Suppressor macrophage (primary cell): ENCODE data around the gene LRP1.

Source experiments
- DNase-seq, 4 experiments: peaks; one replicate each; pipeline ENCODE4 v3.0.0-alpha.2; 2020 to 2022

Gene LRP1

DNA sequence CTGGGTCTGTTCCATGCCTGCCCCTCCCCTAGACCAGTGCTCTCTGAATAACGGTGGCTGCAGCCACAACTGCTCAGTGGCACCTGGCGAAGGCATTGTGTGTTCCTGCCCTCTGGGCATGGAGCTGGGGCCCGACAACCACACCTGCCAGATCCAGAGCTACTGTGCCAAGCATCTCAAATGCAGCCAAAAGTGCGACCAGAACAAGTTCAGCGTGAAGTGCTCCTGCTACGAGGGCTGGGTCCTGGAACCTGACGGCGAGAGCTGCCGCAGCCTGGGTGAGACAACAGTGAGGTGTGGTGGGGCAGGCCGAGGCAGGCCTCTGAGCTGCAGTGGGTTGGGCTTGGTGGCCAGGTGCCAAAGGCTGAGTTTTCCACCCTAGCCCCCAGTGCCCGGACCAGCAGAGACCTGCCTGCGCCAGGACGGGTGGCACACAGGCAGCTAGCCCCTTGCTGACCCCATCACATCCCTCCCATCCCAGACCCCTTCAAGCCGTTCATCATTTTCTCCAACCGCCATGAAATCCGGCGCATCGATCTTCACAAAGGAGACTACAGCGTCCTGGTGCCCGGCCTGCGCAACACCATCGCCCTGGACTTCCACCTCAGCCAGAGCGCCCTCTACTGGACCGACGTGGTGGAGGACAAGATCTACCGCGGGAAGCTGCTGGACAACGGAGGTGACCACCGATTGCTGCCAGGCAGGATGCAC lies 47.3 kb downstream of the LRP1 start:
- peak; percentile 82 to 90 (median 86) for DNase-seq

DNA sequence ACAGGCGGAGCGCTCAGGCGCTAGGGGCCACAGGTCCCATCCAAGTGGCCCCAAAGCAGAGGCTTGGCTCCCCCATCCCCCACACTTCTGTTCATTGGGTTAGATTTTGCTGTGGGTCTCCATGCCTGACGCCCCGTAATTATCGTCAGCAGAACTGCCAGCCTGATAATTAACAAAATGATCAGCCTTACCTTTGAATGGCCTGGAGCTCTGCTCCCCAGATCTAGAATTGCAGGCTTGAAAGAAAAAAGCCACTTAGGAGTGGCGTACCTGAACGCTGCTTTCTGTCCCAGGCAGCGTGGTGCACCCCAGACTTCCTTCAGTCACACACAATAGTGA lies 47.8 kb downstream of the LRP1 start:
- DNase-seq: no peak

DNA sequence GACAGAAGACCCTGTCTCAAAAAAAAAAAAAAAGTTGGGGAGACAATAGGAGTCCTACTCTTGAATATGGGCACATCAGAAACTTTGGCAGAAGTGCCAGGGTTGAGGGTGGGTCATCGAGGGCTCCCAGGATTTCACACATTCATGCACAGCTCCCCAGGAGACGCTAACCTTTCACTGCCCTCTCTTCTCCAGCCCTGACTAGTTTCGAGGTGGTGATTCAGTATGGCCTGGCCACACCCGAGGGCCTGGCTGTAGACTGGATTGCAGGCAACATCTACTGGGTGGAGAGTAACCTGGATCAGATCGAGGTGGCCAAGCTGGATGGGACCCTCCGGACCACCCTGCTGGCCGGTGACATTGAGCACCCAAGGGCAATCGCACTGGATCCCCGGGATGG lies 48.6 kb downstream of the LRP1 start:
- DNase-seq: no peak

DNA sequence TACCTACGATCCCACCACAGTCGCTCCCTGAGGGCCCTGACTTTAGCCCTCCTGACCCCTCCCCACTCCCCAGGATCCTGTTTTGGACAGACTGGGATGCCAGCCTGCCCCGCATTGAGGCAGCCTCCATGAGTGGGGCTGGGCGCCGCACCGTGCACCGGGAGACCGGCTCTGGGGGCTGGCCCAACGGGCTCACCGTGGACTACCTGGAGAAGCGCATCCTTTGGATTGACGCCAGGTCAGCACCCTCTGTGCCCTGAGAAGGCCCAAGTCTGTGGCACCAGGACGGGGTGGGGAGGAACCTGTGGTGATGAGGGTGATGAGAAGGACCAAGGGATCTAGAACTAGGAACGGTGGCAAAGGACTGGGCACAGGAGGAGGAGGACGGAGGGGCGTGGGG lies 49.1 kb downstream of the LRP1 start:
- DNase-seq: no peak

DNA sequence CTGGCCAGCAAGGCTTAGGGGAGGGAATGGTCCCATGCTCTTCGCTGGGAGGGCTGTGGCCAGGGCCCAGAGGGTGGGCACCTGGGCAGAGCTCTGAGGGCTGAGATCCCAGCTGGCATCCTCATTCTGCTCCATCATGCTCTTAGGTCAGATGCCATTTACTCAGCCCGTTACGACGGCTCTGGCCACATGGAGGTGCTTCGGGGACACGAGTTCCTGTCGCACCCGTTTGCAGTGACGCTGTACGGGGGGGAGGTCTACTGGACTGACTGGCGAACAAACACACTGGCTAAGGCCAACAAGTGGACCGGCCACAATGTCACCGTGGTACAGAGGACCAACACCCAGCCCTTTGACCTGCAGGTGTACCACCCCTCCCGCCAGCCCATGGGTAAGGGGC lies 49.9 kb downstream of the LRP1 start:
- DNase-seq: no peak

DNA sequence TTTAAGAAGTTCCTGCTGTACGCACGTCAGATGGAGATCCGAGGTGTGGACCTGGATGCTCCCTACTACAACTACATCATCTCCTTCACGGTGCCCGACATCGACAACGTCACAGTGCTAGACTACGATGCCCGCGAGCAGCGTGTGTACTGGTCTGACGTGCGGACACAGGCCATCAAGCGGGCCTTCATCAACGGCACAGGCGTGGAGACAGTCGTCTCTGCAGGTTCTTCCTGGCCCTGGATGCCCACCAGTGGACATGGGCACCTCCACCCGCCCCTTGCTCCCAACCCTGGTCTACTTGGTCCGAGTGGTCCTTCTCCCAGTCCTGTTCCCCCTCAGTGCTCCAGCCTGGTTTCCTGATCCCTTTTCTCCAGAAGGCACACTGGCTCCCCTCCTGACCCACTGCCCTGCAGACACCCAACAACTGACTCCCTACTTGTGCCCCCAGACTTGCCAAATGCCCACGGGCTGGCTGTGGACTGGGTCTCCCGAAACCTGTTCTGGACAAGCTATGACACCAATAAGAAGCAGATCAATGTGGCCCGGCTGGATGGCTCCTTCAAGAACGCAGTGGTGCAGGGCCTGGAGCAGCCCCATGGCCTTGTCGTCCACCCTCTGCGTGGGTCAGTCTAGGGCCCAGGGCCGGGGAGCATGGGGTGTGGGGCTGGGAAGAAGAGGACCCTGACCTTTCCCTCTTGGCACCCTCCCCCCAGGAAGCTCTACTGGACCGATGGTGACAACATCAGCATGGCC lies 51.2 kb downstream of the LRP1 start:
- DNase-seq: no peak

DNA sequence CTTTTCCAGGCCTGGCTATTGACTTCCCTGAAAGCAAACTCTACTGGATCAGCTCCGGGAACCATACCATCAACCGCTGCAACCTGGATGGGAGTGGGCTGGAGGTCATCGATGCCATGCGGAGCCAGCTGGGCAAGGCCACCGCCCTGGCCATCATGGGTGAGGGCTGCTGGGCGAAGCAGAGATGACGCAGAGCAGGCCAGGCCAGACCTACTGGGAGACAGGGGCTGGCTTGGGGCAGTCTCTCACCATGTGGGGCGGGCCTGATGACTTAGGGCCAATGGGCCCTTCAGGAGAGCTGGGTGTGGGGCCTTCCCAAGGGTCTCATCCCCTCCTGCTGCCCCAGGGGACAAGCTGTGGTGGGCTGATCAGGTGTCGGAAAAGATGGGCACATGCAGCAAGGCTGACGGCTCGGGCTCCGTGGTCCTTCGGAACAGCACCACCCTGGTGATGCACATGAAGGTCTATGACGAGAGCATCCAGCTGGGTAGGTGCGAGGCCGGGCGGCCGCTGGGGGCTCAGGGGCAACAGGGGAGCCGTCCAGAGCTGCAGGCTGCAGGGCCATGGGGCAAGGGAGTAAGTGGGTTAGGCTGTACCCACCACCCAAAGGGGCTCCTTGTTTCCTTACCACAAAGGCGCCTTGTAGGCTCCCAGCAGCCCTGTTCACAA lies 52.2 kb downstream of the LRP1 start:
- DNase-seq: no peak

DNA sequence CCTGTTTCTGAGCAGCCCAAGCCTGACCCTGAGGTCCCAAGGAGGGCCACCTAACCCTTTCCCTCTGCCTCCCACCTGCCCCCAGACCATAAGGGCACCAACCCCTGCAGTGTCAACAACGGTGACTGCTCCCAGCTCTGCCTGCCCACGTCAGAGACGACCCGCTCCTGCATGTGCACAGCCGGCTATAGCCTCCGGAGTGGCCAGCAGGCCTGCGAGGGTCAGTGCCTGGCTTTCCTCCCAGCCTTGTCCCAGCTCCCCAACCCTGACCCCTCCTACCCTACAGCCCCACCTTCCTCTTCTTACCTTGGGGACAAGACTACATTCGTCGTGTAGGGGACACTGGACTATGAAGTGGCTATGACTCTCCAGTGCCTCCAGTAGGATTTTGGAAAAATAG lies 52.8 kb downstream of the LRP1 start:
- no peak for DNase-seq

DNA sequence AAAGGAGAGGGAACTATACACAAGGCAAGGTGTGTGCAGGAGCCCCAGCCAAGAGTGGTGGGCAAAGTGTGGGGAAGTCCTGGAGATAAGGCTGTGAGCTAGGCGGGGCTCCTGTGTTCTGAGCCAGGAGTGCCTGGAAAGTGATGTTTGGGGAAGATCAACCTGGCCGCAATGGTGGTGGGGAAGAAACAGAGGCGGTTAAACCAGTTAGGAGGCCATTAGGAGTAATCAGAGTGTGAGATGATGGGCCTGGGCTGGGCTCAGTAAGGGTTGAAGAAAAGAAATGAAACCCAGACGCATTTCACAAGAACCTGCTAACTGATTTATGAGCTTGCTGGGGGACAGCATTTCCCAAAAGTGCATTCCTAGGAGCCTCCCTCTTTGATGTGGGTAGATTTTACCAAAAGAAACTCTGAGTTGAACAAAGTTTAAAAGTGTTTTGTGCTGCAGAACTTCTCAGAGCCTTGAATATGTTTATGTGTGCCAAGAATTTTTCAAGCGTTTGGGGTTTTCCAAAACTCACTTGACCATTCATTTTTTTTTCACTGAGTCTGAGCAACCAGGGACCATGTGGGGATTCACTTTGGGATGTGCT lies 53.4 kb downstream of the LRP1 start:
- DNase-seq: no peak

DNA sequence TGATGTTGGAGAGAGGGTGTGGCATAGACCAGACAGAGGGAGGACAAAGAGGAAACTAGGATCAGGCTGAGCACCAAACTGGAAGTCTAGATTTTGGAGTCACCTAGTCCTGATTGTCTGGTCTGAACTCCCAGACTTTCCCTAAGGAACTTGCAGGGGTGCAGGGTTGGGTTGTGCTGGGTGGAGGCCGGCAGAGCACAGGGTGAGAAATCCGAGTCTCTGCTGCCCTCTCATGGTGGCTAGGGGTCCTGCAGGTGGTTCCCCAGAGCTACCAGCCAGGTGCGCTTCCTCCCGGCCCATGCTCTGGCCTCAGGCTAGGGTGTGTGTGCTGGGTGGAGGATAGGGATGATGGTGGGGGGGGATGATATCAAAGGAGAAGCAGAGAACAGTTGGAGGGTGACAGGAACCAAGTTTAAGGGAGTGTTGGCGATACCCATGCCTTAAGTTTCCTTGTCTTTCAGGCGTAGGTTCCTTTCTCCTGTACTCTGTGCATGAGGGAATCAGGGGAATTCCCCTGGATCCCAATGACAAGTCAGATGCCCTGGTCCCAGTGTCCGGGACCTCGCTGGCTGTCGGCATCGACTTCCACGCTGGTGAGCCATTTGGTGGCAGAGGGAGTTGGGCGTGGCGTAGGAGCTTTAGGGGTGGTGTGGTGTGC lies 54.8 kb downstream of the LRP1 start:
- peak; percentile 68 to 82 (median 76) for DNase-seq

DNA sequence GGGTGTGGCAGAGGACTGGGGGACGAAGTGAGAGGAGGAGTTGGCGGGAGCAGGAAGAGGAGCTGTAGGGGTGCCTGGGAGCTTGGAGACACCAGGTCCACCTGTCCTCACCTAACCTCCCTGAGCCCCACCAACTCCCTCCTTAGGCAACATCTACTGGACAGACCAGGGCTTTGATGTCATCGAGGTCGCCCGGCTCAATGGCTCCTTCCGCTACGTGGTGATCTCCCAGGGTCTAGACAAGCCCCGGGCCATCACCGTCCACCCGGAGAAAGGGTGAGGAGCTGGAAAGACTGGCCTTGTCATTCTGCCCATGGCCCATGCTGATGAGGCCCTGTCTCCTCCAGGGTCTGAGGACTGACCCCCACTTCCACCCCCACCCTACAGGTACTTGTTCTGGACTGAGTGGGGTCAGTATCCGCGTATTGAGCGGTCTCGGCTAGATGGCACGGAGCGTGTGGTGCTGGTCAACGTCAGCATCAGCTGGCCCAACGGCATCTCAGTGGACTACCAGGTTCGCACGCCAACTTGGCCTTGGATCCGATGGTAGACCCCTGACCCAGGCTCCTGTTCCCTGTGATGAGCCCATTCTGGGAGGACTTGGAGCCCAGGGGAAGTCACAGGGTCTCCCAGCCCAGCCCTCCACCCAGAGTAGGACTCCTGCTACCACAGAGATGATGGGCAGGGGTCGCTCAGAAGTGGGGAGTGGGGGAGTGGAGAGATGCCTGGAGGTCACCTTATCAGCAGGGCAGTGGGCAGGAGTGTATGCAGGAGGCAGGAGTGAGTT lies 55.8 kb downstream of the LRP1 start:
- no peak for DNase-seq

DNA sequence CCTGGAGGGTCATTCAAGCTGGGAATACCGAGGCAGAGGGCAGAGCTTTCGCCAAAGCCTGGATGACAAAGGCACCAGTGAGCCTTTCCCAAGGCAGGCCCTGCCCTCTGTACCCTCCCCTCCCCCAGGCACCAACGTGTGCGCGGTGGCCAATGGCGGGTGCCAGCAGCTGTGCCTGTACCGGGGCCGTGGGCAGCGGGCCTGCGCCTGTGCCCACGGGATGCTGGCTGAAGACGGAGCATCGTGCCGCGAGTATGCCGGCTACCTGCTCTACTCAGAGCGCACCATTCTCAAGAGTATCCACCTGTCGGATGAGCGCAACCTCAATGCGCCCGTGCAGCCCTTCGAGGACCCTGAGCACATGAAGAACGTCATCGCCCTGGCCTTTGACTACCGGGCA lies 57.1 kb downstream of the LRP1 start:
- no peak for DNase-seq

DNA sequence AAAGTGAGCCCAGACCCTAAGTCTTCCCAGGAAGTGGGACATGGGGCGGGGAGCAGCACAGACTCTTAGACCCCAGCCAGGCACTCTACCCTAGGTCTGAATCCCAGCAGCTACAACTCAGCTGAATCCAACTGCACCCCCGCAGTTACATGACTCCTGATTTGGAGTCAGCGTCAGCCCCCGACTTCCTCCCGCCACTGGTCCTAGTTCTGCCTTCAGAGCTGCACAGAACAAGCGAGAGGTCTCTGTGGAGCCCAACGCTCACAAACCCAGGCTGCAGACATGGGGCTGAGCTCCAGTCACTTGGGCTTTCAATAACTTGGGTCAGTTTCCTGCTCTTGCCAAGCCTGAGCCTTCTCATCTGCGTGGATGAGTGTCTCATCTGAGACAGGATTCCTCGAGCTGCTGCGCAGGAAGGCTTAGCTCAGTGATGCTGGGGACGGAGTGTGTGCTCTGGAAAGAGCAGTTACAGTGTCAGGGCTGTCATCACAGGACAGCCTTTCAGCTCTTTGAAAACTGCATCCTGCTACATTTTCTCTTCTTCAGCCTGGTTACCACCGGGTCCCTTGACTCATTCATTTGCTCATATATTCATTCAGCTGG lies 57.7 kb downstream of the LRP1 start:
- peak in 3 of 4 experiments; percentile 26 to 35 (median 30) for DNase-seq

DNA sequence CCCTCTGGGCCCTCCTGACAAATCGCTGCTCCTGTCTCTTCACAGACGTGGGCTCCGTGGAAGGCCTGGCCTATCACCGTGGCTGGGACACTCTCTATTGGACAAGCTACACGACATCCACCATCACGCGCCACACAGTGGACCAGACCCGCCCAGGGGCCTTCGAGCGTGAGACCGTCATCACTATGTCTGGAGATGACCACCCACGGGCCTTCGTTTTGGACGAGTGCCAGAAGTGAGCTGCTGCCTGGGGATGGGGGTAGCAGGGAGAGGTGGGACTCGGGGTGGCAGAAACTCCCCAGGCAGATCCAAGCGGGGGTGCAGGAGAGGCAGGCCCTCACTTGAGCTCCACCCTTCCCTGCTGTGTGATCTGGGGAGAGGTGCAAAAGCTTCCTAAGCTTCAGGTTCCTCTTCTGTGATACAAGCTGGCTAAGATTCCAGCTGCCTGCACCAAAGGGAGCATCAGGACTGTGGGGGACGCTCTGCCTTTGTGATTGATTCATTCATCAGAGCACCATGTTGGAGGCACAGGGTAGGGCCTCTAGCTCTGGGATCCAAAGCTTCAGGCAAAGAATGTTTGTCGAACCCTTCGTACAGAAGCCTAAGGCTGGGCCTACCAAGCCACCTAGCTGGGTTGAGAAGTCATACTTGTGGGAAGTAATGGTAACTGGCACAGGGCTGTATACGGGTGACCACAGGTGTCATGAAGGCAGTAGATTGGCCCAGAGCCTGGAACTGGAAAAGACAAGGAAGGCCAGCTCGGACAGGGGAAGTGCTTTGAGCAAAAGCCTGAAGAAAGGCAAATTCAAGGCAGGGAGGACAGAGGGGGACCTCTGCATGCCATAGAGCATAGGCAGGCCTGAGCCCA lies 59.2 kb downstream of the LRP1 start:
- DNase-seq: no peak

DNA sequence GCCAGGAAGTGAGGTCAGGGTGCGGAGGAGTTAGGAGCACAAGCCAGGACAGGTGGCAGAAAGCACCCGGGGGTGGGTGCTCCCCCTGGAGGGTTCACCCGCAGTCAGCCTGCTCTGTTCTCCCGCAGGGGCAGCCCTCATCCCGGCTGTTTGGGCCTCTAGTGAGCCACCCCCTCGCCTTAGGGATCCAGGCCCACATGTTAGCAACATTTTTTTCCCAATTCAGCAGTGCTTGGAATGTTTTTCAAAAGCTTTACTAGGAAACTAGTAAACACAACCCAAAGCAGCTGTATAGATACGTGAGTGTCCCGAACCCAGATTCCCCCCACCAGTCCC lies 59.8 kb downstream of the LRP1 start:
- no peak for DNase-seq

DNA sequence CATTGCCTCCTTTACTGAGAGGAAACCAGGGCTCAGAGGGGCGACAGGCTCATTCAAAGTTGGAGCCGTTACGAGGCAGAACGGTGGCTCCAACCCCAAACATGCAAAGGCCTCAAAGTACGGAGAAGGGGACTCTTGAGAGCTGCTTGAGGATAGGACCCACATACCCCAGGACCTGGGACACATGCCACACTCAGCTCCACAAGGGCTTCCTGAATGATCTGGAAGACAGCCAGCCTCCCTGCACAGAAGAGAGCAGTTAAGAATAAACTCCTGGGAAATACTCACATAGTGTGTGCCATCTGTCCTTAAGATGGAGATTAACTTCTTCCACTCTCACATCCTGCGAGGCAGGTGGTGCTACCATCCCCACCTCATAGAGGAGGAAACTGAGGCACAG lies 61.8 kb downstream of the LRP1 start:
- DNase-seq: no peak

DNA sequence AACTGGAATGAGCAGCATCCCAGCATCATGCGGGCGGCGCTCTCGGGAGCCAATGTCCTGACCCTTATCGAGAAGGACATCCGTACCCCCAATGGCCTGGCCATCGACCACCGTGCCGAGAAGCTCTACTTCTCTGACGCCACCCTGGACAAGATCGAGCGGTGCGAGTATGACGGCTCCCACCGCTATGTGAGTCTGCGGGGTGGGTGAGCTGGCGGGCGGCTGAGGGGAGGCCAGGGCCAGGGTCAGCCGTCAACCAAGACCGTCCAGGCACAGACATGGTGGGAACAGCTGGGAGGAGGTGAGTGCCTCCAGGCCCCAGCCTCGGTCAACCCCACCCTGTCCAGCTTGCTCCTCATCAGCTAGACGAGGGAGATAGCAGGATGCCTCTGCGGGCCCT lies 62.5 kb downstream of the LRP1 start:
- DNase-seq: no peak

DNA sequence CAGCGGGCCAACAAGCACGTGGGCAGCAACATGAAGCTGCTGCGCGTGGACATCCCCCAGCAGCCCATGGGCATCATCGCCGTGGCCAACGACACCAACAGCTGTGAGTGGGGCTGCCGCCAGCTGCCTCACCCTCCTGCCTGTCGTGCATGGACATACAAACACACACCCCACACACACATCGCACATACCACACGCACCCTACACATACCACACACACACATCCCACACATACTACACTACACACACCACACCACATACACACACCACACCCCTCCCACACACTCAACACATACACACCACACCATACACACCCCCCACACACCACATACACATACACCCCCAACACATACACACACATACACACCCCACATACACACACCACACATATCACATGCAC lies 63.1 kb downstream of the LRP1 start:
- no peak for DNase-seq

DNA sequence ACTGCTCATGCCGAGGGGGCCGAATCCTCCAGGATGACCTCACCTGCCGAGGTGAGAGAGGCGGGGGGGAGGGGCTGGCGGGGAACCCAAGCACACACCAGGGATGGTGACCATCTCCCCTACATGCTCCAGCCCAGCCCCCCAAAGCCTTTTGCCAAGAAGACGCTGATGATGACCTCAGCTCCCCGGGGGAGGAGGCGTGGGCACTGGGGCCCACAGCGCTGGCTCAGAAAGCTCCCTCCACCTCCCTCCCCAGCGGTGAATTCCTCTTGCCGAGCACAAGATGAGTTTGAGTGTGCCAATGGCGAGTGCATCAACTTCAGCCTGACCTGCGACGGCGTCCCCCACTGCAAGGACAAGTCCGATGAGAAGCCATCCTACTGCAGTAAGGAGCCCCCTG lies 64.6 kb downstream of the LRP1 start:
- DNase-seq: no peak

DNA sequence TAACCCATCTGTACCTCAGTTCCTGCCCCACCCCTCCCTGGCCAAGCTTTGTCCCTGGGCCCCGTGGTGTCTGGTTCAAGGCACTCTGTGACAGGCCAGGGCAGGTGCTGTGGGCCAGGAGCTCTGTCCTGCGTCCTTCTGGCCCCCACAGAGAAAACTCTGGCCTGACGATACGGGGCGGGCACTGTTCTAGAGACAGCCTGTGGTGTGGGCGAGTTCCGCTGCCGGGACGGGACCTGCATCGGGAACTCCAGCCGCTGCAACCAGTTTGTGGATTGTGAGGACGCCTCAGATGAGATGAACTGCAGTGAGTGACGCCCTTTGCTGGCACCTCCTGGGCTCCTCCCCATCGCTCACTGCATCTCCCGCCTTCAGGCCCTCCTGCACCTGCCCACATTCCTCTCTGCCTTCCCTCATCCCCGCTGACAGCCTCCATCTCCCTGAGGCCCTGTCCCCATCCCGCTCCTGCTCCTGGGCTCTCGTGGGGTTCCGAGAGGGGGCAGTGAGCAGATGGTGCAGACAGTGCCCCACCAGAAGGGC lies 65.5 kb downstream of the LRP1 start:
- no peak for DNase-seq

DNA sequence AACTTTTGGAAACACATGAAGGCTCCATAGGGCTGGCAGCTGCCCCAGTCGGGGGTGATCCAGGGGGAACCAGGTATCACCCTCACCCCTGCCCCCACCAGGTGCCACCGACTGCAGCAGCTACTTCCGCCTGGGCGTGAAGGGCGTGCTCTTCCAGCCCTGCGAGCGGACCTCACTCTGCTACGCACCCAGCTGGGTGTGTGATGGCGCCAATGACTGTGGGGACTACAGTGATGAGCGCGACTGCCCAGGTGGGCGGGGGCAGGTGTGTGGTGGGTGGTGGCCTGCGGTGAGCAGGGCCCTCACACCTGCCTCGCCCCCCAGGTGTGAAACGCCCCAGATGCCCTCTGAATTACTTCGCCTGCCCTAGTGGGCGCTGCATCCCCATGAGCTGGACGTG lies 66.0 kb downstream of the LRP1 start:
- DNase-seq: no peak
